Activated T-cell treated with anti-CD3 and anti-CD28 coated beads for 4 hours (primary cell): ENCODE results near the gene ANKS1B.
"Not testable (repeated sequence)": the region's sequence is repeated elsewhere in the genome, so short reads cannot be mapped to it uniquely, and the experiment has no call there.

Experiments
- DNase-seq: peaks from one replicate; pipeline ENCODE4 v3.0.0-alpha.2; 2020

Gene ANKS1B

DNA sequence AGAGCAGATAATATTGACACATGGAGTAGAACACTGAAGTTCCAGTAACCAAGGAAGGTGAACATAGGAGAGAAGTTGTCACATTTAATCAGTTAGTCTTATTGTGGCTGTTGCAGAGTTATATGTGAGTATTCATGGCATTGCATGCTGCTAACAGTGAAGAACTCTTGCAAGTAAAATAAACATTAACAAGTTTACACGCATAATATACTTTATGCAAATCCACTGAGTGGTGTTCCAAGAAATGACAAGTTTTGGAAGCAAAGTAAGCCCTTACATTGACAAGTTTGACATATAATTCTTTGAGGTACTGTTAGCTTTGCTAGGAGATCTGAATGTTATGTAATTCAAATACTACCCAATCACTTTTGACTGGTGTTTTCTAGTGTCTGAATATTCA, 125.6 kb downstream of the ANKS1B start:
- no peak for DNase-seq

DNA sequence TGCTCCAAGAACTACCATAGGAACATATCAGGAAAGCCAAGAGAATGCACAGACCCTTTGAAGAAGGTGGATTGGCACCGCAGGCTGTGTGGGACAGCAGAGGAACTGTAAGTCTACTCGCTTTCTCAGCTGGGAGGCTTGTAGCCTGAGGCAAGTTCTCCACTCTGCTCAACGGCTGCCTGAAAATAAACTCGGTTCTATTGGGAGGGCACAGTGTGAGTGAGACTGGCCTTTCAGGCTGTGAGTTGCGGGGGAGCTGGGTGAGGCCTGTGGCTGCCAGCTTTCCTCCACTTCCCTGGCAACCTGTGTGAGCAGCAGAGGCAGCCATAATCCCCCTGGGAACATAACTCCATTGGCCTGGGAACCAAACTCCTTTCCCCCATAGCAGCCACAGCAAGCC, 132.1 kb downstream of the ANKS1B start:
- no peak for DNase-seq

DNA sequence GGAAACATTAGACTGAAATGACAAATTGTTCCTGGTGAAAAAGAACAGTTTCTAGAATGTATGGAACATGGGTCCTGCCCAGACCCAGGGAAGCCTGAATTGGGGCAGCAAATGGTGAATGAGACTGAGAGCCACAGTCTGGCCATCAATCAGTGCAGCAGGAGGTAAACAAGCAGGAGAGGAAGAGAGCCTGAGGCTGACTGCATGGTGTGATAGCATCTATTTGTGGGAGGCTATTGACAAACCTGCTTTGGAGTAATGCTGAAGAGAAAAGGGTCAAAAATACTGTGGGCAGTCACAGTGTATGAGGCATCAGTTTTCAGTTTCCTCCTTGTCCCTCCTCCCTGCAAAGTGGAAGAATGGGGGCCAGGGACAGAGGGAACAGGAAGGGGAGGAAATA, 136.8 kb downstream of the ANKS1B start:
- no peak for DNase-seq

GRCh38 chr12:99834710-99835109, 150.0 kb downstream of the ANKS1B start:
- DNase-seq: no peak

GRCh38 chr12:99833397-99833796, 151.3 kb downstream of the ANKS1B start:
- no peak for DNase-seq

GRCh38 chr12:99824900-99825542, 159.7 kb downstream of the ANKS1B start:
- DNase-seq: no peak

- no peak for DNase-seq
These were observed 162.5 kb downstream of the ANKS1B start for GRCh38 chr12:99822273-99822672.

- no peak for DNase-seq
These were observed 173.8 kb downstream of the ANKS1B start for GRCh38 chr12:99810718-99811593.

DNA sequence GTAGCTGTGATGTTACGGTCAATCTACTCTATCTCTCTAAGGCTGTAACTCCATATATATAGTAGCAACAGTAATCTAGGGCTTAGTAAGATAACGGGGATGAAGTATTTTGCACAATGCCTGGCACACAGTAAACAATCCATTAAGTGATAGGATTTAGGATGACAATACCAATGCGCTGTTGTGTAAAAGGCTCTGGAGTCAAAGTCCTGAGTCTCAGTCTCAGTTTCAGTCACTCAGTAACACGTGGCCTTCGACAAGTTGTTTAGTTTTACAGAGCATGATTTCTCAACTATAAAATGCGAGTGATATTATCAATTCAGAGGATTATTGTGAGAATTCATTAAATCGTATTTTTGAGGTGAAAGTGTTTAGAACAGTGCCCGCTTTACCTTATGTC, 174.8 kb downstream of the ANKS1B start:
- no peak for DNase-seq

DNA sequence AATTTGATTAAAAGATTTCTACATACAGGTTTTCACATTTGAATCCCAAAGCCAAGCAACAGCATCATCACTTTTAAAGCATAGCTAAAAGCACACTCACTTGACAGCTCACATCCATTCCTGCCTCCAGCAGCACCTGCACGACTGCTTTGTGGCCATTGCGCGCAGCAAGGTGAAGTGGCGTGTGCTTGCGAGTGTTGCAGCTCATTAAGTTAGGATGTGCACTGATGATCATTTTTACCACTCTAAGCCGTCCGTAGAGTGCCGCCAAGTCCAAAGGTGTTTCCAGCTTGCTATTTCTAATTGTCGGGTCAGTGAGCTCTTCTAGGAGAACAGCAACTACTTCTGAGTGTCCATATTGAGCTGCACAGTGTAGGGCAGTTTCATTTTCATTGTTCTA, 178.4 kb downstream of the ANKS1B start:
- DNase-seq: no peak

DNA sequence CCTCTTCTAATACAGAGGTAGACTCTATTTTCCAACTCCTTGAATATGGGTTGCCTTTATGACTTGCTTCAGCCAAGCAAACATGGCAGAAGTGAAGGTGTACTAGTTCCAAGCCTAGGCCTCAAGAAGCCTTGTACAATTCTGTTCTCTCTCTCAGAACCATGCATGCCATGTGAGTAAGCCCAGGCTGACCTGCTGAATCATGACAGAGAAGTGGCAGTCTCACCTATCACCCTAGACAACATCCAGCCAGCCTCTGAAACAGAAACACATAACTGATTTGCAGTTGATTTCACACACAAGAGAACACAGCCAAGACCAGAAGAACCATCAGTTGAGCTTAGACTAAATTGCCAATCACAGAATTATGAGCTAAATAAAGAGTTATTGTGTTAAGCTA, 180.0 kb downstream of the ANKS1B start:
- no peak for DNase-seq

DNA sequence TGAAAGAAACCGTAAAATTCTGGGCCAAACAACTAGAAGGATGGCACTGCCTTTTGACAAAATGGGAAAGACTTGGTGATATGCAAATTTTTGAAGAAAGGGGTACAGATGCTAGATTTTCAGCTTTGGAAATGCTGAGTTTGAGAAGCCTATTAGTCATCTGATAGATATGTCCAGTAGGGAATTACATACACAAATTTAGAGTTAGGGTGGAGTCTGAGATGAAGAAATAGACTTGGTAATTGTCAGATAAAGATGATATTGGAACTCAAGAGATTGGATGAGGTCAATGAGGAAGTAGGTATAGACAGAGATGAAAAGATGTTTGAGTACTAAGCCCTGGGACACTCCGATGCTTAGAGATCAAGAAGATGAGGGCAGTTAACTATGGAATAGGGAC, 184.1 kb downstream of the ANKS1B start:
- no peak for DNase-seq

- DNase-seq: not testable (repeated sequence)
These were observed 186.8 kb downstream of the ANKS1B start for GRCh38 chr12:99797931-99798330.

- DNase-seq: no peak
These were observed 201.3 kb downstream of the ANKS1B start for GRCh38 chr12:99783421-99783820.

DNA sequence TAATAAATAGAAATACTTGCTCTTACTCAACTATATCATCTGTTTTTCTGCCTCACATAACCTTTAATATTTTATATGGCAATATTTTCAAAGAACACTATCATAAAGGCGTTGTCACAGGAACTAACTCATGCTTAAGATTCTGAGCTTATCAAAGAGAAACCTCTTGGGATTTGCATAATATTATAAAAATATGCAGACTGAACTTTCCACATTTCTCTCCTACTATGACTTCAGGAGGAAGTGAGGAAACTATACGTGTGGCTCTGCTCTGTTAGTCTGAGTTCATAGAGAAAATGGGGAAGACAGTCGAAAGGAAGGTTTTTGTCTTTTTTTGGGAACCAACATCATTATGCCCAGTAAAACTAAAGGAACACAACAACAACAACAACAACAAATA, 212.5 kb downstream of the ANKS1B start:
- no peak for DNase-seq

DNA sequence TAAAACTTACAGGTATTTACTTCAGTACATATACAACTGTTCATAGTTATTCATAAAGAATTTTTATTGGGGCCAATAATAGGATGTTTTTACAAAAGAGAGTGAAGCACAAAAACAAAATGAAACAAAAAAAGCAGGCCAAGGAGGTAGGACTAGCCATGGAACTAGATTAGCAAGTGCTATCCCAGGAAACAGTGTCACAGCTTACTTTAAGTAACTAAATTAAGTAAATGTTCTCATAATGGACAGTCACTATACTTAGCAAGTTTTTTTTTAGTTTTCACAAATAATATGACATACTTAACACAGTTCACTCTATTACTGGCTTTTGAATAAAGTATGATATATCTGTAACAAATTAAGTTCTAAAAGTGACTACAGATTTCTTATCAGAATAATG, 213.1 kb downstream of the ANKS1B start:
- no peak for DNase-seq

DNA sequence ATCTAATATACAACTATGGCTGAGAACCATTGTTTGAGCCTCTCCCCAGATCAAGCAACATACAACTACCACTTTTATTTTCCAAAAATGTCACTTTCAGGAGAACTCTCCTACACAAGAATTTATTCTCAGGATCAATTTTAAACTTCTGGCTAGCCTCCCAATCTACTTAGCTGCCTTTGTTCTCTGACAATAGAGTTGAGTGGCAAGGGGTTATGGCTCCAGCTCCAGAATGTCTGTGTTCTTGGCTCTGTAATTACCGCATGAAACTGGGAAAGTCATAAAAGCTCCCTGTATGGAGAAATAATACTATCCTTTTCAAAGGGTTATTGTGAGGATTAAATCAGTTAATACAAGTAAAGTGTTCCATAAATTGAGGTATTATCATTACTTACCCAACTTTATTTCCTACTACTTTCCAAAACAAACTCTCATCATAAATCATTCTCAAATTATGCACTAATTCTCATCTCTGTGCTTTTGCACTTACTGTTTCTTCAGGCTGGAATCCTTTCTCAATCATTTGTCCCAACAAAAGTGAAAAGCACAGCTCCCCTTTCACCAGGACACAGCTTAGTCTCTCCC, 215.2 kb downstream of the ANKS1B start:
- DNase-seq: no peak

DNA sequence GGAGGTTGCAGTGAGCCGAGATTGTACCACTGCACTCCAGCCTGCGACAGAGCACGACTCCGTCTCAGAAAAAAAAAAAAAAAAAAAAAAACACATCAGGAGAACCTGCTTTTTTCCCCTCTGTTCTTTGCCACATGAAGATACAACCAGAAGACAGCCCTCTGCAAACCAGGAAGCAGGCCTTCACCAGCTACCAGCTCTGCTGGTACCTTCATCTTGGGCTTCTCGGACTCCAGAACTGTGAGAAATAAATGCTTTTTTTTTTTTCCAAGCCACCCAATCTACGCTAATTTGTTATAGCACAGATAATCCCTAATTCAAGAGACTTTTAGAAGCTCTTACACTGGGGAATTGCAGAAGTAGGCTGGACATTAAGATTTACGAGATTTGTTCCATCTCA, 216.0 kb downstream of the ANKS1B start:
- no peak for DNase-seq

DNA sequence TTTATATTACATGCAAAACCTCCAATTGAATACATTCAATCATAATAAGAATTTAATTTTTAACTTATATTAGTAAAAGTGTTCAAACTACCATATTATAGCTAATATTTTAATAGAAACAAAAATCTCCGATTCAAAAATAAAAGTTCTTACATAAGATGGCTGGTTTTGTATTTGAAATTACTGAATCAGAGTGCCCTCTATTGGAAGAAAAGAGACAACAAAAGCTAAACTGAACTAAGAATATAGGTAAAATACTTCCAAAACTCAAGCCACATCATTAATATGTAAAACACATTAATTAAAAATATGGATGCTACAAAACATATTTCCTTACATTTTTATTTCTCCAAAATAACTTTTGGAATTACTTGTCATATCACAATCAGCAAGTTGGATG, 216.9 kb downstream of the ANKS1B start:
- DNase-seq: no peak

DNA sequence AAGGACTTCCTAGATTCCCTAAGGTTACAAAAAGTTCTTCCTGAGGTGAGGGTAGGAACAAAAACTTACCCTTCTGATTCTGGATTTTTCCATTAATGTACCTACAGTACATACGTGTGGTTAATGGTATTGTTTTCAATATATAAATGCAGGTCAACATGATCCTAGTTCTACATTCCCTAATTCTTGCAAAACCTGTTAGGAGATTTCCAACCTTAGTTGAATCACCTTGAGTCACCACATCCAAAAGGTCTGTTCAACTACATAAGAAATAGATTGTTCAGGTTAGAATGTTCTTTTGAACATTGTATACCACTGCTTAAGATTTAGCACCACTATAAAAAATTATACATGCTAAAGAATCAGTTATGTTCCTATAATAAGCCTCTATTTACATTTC, 218.3 kb downstream of the ANKS1B start:
- DNase-seq: no peak

- no peak for DNase-seq
These were observed 219.1 kb downstream of the ANKS1B start for GRCh38 chr12:99765469-99766114.

DNA sequence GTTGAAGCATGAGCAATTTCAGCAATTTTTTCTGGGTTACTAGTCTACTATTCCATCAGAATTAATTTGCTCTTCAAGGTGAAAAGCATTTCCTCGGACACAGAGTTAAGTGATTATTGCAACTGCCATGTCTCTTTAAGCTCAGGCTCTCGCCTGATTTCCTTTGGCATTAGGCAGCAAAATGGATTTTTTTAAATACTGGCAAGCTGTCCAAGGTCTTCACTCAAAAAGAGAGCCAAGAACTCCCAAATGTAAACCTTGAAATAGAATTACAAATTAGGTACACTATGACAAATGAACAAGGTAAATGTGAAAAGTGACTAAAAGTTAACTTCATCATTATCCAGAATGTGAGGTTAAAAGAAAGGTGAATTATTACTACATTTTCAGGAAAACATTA, 225.3 kb downstream of the ANKS1B start:
- no peak for DNase-seq

DNA sequence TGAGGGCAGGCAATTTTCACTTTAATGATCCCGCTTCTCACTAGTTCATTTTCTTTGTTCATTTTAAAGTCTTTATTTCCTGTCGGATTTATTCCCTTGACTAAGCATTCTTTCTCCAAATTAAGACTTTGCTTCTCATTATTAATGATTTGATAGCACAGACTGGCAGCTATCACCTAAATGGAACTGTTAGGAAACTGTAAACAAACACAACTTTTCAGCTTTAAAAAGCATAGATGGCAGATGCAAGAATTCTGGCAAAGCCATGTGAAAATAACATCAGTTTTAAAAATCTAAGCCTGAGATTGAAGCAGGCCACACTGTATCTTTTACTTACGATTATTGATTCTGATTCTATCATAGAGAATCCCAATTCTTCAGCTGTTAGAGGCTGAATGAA, 225.7 kb downstream of the ANKS1B start:
- no peak for DNase-seq

- DNase-seq: no peak
These were observed 232.0 kb downstream of the ANKS1B start for GRCh38 chr12:99752740-99753139.
